Astrocyte (in vitro differentiated cells and primary cell): ENCODE data around the gene MPP3. TPM values are rescaled to one million over a fixed set of nuclear protein-coding genes. Genes with fewer than 3 reads are reported as not detected.

ENCODE experiments used
- DNase-seq: peaks from one replicate; pipeline ENCODE4 v3.0.0-alpha.2; 2010; ENCODE audit warnings: low read depth
- FAIRE-seq: peaks from 2 replicates; lab custom pipeline; 2011; peaks lifted over from hg19 to GRCh38; lab: Jason Lieb, UNC
- H2AFZ ChIP-seq: 2 replicates; pipeline ENCODE4 v1.6.0; 2012; ENCODE audit warnings: low read depth, low read length, inconsistent platforms
- H3K27ac ChIP-seq: 2 replicates; pipeline ENCODE4 v1.5.1; 2011; ENCODE audit warnings: low read depth, low read length, inconsistent platforms
- H3K27me3 ChIP-seq: 2 replicates; pipeline ENCODE4 v1.6.0; 2011; ENCODE audit warnings: low read length, inconsistent platforms; ENCODE audit not compliant: insufficient read depth
- H3K36me3 ChIP-seq: 2 replicates; pipeline ENCODE4 v1.5.1; 2011; ENCODE audit warnings: low read length, inconsistent platforms; ENCODE audit not compliant: insufficient read depth
- H3K4me1 ChIP-seq: 2 replicates; pipeline ENCODE4 v1.5.1; 2011; ENCODE audit warnings: low read length, inconsistent platforms; ENCODE audit not compliant: insufficient read depth
- H3K4me2 ChIP-seq: 2 replicates; pipeline ENCODE4 v1.6.0; 2012; ENCODE audit warnings: low read length, inconsistent platforms
- H3K4me3 ChIP-seq: 2 replicates; pipeline ENCODE4 v1.5.1; 2011; ENCODE audit warnings: low read depth, mild to moderate bottlenecking, low read length, inconsistent platforms; ENCODE audit not compliant: insufficient read depth
- H3K79me2 ChIP-seq: 2 replicates; pipeline ENCODE4 v1.6.0; 2012; ENCODE audit warnings: mild to moderate bottlenecking, low read length, inconsistent platforms; ENCODE audit not compliant: insufficient read depth
- H3K9ac ChIP-seq: 2 replicates; pipeline ENCODE4 v1.6.0; 2012; ENCODE audit warnings: mild to moderate bottlenecking, low read length, inconsistent platforms
- H3K9me3 ChIP-seq: 2 replicates; pipeline ENCODE4 v1.5.1; 2012; ENCODE audit warnings: low read depth, mild to moderate bottlenecking, low read length, inconsistent platforms; ENCODE audit not compliant: insufficient read depth
- H4K20me1 ChIP-seq: 2 replicates; pipeline ENCODE4 v1.6.0; 2012; ENCODE audit warnings: low read length, inconsistent platforms; ENCODE audit not compliant: insufficient read depth
- H3K27ac Mint-ChIP-seq: one replicate; pipeline ENCODE4 v1.8.0; 2021; ENCODE audit warnings: mild to moderate bottlenecking, mixed read lengths; ENCODE audit not compliant: unreplicated experiment
- H3K27me3 Mint-ChIP-seq: one replicate; pipeline ENCODE4 v1.8.0; 2021; ENCODE audit warnings: low read depth, mixed read lengths; ENCODE audit not compliant: unreplicated experiment
- H3K36me3 Mint-ChIP-seq: one replicate; pipeline ENCODE4 v1.8.0; 2021; ENCODE audit warnings: low read depth, mixed read lengths; ENCODE audit not compliant: unreplicated experiment
- H3K4me1 Mint-ChIP-seq: one replicate; pipeline ENCODE4 v1.8.0; 2021; ENCODE audit warnings: low read depth, mixed read lengths; ENCODE audit not compliant: unreplicated experiment
- H3K4me3 Mint-ChIP-seq: one replicate; pipeline ENCODE4 v1.8.0; 2021; ENCODE audit warnings: mild to moderate bottlenecking, moderate library complexity, mixed read lengths; ENCODE audit not compliant: unreplicated experiment
- H3K9me3 Mint-ChIP-seq: one replicate; pipeline ENCODE4 v1.8.0; 2021; ENCODE audit warnings: mild to moderate bottlenecking, mixed read lengths; ENCODE audit not compliant: unreplicated experiment
- EZH2 ChIP-seq: IDR thresholded peaks from 2 replicates; pipeline ENCODE4 v1.6.1; 2012; ENCODE audit warnings: mild to moderate bottlenecking, low read length, inconsistent platforms; ENCODE audit not compliant: insufficient read depth
- total RNA-seq: library from RNA; stranded (reverse); gene quantifications from 2 replicates; pipeline ENCODE4 v1.2.1, GENCODE V29; 2021
- TF ChIP-seq, protein P1 (sequence below): IDR thresholded peaks from 2 replicates; pipeline ENCODE4 v1.5.1; 2011; ENCODE audit warnings: low read depth, mild to moderate bottlenecking, inconsistent platforms, low read length, moderate library complexity; ENCODE audit not compliant: insufficient read depth

Gene MPP3
- total RNA-seq, 1 donor from 2014 or later = 6.5 TPM

DNA sequence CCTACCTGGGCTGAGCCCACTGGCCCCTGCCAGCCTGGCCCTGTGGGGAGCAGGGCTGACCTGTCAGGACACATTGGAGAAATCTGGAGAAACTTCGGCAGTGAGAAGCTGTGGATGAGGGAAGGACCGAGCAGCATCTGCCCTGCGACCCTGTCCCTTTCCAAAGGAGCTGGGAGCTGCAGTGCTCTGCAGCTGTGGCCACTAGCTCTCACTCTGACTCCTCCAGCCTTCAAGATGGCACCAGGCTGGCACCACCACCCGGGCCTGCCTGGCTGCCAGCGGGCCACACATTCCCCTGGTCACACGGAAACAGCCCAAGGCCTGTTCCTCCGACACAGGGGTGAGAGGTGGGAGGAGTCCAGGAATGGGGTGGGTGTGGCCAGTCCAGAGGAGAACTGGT is 44.1 kb upstream of the MPP3 start:
- DNase-seq (no peak), FAIRE-seq (no peak)
- no peaks in the 10 kb centered on the region for H4K20me1 ChIP-seq
- peaks cover 3% of the 10 kb centered on the region for H3K4me1 ChIP-seq
- peaks cover 3% of the 10 kb centered on the region for H3K9me3 Mint-ChIP-seq
- H3K4me3 Mint-ChIP-seq = no peak overlapping the region
- H3K79me2 ChIP-seq = no peaks in the 10 kb centered on the region
- H3K27me3 ChIP-seq = peaks cover 14% of the 10 kb centered on the region
- H3K9ac ChIP-seq = no peak overlapping the region
- no peaks in the 10 kb centered on the region for H3K36me3 ChIP-seq
- H3K9me3 ChIP-seq = no peaks in the 10 kb centered on the region
- H3K27ac ChIP-seq = no peak overlapping the region
- peaks cover 3% of the 10 kb centered on the region for H3K4me1 Mint-ChIP-seq
- peaks cover 13% of the 10 kb centered on the region for H3K36me3 Mint-ChIP-seq
- no peak for TF ChIP-seq EZH2
- TF ChIP-seq, protein P1, sequence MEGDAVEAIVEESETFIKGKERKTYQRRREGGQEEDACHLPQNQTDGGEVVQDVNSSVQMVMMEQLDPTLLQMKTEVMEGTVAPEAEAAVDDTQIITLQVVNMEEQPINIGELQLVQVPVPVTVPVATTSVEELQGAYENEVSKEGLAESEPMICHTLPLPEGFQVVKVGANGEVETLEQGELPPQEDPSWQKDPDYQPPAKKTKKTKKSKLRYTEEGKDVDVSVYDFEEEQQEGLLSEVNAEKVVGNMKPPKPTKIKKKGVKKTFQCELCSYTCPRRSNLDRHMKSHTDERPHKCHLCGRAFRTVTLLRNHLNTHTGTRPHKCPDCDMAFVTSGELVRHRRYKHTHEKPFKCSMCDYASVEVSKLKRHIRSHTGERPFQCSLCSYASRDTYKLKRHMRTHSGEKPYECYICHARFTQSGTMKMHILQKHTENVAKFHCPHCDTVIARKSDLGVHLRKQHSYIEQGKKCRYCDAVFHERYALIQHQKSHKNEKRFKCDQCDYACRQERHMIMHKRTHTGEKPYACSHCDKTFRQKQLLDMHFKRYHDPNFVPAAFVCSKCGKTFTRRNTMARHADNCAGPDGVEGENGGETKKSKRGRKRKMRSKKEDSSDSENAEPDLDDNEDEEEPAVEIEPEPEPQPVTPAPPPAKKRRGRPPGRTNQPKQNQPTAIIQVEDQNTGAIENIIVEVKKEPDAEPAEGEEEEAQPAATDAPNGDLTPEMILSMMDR = no peak
- no peak overlapping the region for H3K27ac Mint-ChIP-seq
- no peak overlapping the region for H3K4me3 ChIP-seq
- peaks cover 24% of the 10 kb centered on the region for H3K27me3 Mint-ChIP-seq
- H3K4me2 ChIP-seq = no peak overlapping the region
- H2AFZ ChIP-seq = no peak overlapping the region

DNA sequence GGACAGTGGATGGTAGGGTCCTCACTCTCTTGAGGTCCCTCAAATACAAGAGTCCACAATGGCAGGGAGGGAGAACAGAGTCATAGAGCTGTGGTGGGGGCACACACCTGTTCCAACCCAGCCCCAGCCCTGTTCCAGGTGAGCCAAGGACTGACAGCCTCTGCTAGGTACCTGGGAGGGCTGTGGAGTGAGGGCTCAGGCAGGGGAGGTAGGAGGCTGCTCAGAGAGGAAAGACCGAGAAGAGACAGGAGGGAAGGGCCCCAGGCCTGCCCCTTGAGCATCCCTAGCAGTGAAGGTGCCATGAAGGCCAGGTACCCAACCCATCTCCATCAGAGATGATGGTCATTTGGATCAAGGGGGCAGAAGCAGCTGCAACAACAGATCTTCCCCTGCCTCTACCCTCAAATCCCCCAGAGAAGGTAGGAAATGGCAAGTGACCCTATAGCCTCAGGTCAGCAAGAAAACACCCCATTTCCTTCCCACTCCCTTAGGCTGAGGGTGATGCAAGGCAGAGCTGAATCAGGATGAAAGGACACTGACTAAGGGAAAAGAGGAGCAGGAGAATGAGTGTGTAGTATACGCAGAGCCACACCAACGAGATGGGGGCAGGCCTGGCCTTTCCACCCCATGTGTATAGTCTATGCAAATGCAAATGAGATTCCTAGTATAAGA is 42.7 kb upstream of the MPP3 start:
- H3K9me3 Mint-ChIP-seq = peaks cover 3% of the 10 kb centered on the region
- DNase-seq = no peak
- TF ChIP-seq, protein P1 = no peak
- no peak for TF ChIP-seq EZH2

DNA sequence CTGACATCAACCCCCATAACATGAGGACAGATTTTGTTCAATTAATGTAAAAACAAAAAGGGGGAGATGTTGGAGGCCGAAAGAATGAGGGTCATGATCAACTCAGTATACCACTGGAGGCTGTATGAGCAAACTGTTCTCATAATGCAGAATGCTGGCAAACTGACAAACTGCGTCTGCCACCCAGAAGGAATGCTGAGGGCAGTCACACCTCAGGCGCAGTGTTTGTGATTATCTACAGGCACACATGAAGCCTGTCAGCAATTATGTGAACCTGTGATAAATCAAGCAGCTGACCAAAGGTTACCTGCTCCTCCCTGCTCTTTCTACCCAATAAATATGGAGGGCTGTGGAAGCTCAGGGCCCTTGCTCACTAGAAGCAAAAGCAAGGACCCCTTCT is 41.3 kb upstream of the MPP3 start:
- H3K9ac ChIP-seq = no peak overlapping the region

More for the DNA sequence above, 42.7 kb upstream of the MPP3 start:
- FAIRE-seq = no peak
- Histone ChIP-seq H3K79me2 (no peaks in the 10 kb centered on the region), H3K27ac (no peak overlapping the region), H4K20me1 (no peaks in the 10 kb centered on the region), H3K4me3 (no peak overlapping the region), H3K27me3 (peaks cover 17% of the 10 kb centered on the region), H3K4me2 (no peak overlapping the region), H3K9me3 (no peaks in the 10 kb centered on the region), H3K9ac (no peak overlapping the region), H3K4me1 (peaks cover 3% of the 10 kb centered on the region), H2AFZ (no peak overlapping the region), H3K36me3 (no peaks in the 10 kb centered on the region)
- Mint-ChIP-seq H3K27ac (no peak overlapping the region), H3K27me3 (peaks cover 24% of the 10 kb centered on the region), H3K4me1 (peaks cover 3% of the 10 kb centered on the region), H3K4me3 (no peak overlapping the region), H3K36me3 (peaks cover 6% of the 10 kb centered on the region)

More for the DNA sequence above, 41.3 kb upstream of the MPP3 start:
- Histone ChIP-seq H3K79me2 (no peaks in the 10 kb centered on the region), H3K36me3 (no peaks in the 10 kb centered on the region), H3K4me2 (no peak overlapping the region), H3K4me3 (no peak overlapping the region), H3K4me1 (peaks cover 3% of the 10 kb centered on the region), H3K27ac (no peak overlapping the region), H2AFZ (no peak overlapping the region), H3K9me3 (no peaks in the 10 kb centered on the region), H3K27me3 (peaks cover 20% of the 10 kb centered on the region), H4K20me1 (no peaks in the 10 kb centered on the region)
- TF ChIP-seq, protein P1 = no peak
- TF ChIP-seq EZH2 = no peak
- FAIRE-seq (no peak), DNase-seq (no peak)
- Mint-ChIP-seq H3K9me3 (peaks cover 3% of the 10 kb centered on the region), H3K36me3 (peaks cover 5% of the 10 kb centered on the region), H3K4me3 (no peak overlapping the region), H3K27ac (no peak overlapping the region), H3K27me3 (peaks cover 28% of the 10 kb centered on the region), H3K4me1 (peaks cover 3% of the 10 kb centered on the region)
